GM12892 (cell line): ENCODE data around the gene KRTAP4-3.

Experiments used
- POLR2A ChIP-seq: IDR thresholded peaks from 2 replicates; pipeline ENCODE4 v1.6.1; 2011; ENCODE audit warnings: low read depth, low read length, control low read depth
- POLR2AphosphoS5 ChIP-seq: IDR thresholded peaks from 2 replicates; pipeline ENCODE4 v1.6.1; 2011; ENCODE audit warnings: low read depth, low read length, control low read depth

DNA sequence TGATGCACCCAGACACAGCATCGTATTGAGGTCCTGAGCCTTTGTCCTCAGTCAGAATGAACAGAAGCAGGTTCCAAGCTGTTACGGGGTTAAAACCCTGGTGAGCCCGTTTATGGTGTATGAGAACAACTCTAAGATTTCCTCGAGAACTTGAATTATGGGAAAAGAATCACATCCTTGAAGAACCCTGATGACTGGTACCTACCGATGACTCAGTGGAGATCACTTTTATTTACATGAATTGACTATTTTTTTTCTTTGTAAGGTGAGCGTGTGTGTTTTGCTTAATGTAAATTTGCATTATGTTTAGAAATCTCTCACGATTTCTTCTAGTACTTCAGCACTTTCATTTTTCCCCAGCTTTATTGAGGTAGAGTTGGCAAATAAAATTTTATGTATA, 4.2 kb downstream of the KRTAP4-3 start:
- no peak for TF ChIP-seq POLR2AphosphoS5
- TF ChIP-seq POLR2A: no peak
